22Rv1 (cell line): ENCODE results near the gene TSPOAP1.

ENCODE experiments used
- CTCF ChIP-seq: fragments of 450-650 bp; IDR thresholded peaks from 2 replicates; pipeline ENCODE4 v1.5.1; 2017; ENCODE audit warnings: mild to moderate bottlenecking
- ZFX ChIP-seq: fragments of 450-650 bp; IDR thresholded peaks from 2 replicates; pipeline ENCODE4 v1.6.1; 2017; ENCODE audit warnings: antibody characterized with exemption, borderline replicate concordance

- no peak for TF ChIP-seq CTCF
- no peak for TF ChIP-seq ZFX
Measured at GRCh38 chr17:58348038-58348437, 19.4 kb upstream of the TSPOAP1 start.
